Neural crest cell (in vitro differentiated cells): ENCODE results near the gene TTC16. TPM values are rescaled to one million over a fixed set of nuclear protein-coding genes. Genes with fewer than 3 reads are reported as not detected.

ENCODE experiments used
- DNase-seq: peaks from one replicate; pipeline ENCODE4 v3.0.0; 2021; ENCODE audit warnings: low read depth, mixed read lengths, low spot score
- H3K27ac Mint-ChIP-seq: one replicate; pipeline ENCODE4 v1.8.0; 2021; ENCODE audit warnings: mild to moderate bottlenecking, mixed read lengths; ENCODE audit not compliant: unreplicated experiment
- H3K27me3 Mint-ChIP-seq: 2 replicates; pipeline ENCODE4 v1.8.0; 2021; ENCODE audit warnings: low read depth, mild to moderate bottlenecking, mixed read lengths
- H3K36me3 Mint-ChIP-seq: 2 replicates; pipeline ENCODE4 v1.8.0; 2021; ENCODE audit warnings: low read depth, mild to moderate bottlenecking, mixed read lengths
- H3K4me1 Mint-ChIP-seq: 2 replicates; pipeline ENCODE4 v1.8.0; 2021; ENCODE audit warnings: mixed read lengths
- H3K4me3 Mint-ChIP-seq: one replicate; pipeline ENCODE4 v1.8.0; 2021; ENCODE audit warnings: mild to moderate bottlenecking, mixed read lengths
- H3K9me3 Mint-ChIP-seq: 2 replicates; pipeline ENCODE4 v1.8.0; 2021; ENCODE audit warnings: mixed read lengths
- CTCF ChIP-seq: fragments of 200-600 bp; sonication (generic); conservative IDR thresholded peaks from 2 replicates; pipeline ENCODE4 v1.5.0; 2021; ENCODE audit warnings: antibody characterized with exemption, mild to moderate bottlenecking
- total RNA-seq: library from RNA; stranded (reverse); gene quantifications from 2 replicates; pipeline ENCODE4 v1.2.1, GENCODE V29; 2021

Gene TTC16
- total RNA-seq, 1 donor from 2014 or later: not detected

GRCh38 chr9:127773272-127773671, 57.4 kb downstream of the TTC16 start:
- no peak overlapping the region for H3K27ac Mint-ChIP-seq

GRCh38 chr9:127773981-127774380, 58.1 kb downstream of the TTC16 start:
- H3K27ac Mint-ChIP-seq: no peak overlapping the region
- no peaks in the 10 kb centered on the region for H3K36me3 Mint-ChIP-seq
- TF ChIP-seq CTCF: no peak
- H3K9me3 Mint-ChIP-seq: no peaks in the 10 kb centered on the region
- H3K4me1 Mint-ChIP-seq: peaks cover 24% of the 10 kb centered on the region
- no peak overlapping the region for H3K4me3 Mint-ChIP-seq
- peaks cover 11% of the 10 kb centered on the region for H3K27me3 Mint-ChIP-seq
- DNase-seq: no peak

More at GRCh38 chr9:127773272-127773671, 57.4 kb downstream of the TTC16 start:
- Mint-ChIP-seq H3K4me1 (peaks cover 29% of the 10 kb centered on the region), H3K27me3 (peaks cover 11% of the 10 kb centered on the region), H3K4me3 (no peak overlapping the region), H3K36me3 (no peaks in the 10 kb centered on the region), H3K9me3 (no peaks in the 10 kb centered on the region)
- no peak for DNase-seq
- TF ChIP-seq CTCF: no peak

GRCh38 chr9:127776195-127776923, 60.5 kb downstream of the TTC16 start:
- Mint-ChIP-seq H3K9me3 (no peaks in the 10 kb centered on the region), H3K27me3 (peaks cover 4% of the 10 kb centered on the region), H3K27ac (no peak overlapping the region), H3K4me3 (peak overlapping the region; percentile 15), H3K4me1 (peaks cover 14% of the 10 kb centered on the region), H3K36me3 (no peaks in the 10 kb centered on the region)
- DNase-seq: no peak
- TF ChIP-seq CTCF: no peak

- no peak for TF ChIP-seq CTCF
- no peaks in the 10 kb centered on the region for H3K9me3 Mint-ChIP-seq
- no peaks in the 10 kb centered on the region for H3K27me3 Mint-ChIP-seq
- H3K4me3 Mint-ChIP-seq: no peak overlapping the region
- no peaks in the 10 kb centered on the region for H3K36me3 Mint-ChIP-seq
- peaks cover 9% of the 10 kb centered on the region for H3K4me1 Mint-ChIP-seq
- no peak overlapping the region for H3K27ac Mint-ChIP-seq
- DNase-seq: no peak
Observed at GRCh38 chr9:127776924-127777289, 61.0 kb downstream of the TTC16 start.

GRCh38 chr9:127777368-127777980, 61.6 kb downstream of the TTC16 start:
- Mint-ChIP-seq H3K27me3 (no peaks in the 10 kb centered on the region), H3K36me3 (no peaks in the 10 kb centered on the region), H3K9me3 (no peaks in the 10 kb centered on the region), H3K4me1 (peaks cover 9% of the 10 kb centered on the region), H3K27ac (no peak overlapping the region), H3K4me3 (no peak overlapping the region)
- DNase-seq: no peak
- no peak for TF ChIP-seq CTCF
